Memory B cell (primary cell): ENCODE results near the gene DUSP8.

Experiments
- ATAC-seq: fragments of 150-1000 bp; cut with Tn5 transposase; 2 replicates; pipeline ENCODE4 v1.10.0; 2021; ENCODE audit warnings: low read depth, mild to moderate bottlenecking, moderate library complexity
- DNase-seq, 2 donors: peaks; one replicate each; pipeline ENCODE4 v3.0.0; 2022; ENCODE audit warnings: low spot score in 2 of 2
- H3K27ac Mint-ChIP-seq: one replicate; pipeline ENCODE4 v1.8.0; 2022; ENCODE audit warnings: mild to moderate bottlenecking, moderate library complexity, mixed read lengths
- H3K27me3 Mint-ChIP-seq: one replicate; pipeline ENCODE4 v1.8.0; 2022; ENCODE audit warnings: mixed read lengths
- H3K36me3 Mint-ChIP-seq: one replicate; pipeline ENCODE4 v1.8.0; 2022; ENCODE audit warnings: mild to moderate bottlenecking, mixed read lengths
- H3K4me1 Mint-ChIP-seq: one replicate; pipeline ENCODE4 v1.8.0; 2022; ENCODE audit warnings: mixed read lengths
- H3K4me3 Mint-ChIP-seq: one replicate; pipeline ENCODE4 v1.8.0; 2022; ENCODE audit warnings: mild to moderate bottlenecking, moderate library complexity, mixed read lengths
- H3K9me3 Mint-ChIP-seq: one replicate; pipeline ENCODE4 v1.8.0; 2022; ENCODE audit warnings: mixed read lengths

The DUSP8 gene

DNA sequence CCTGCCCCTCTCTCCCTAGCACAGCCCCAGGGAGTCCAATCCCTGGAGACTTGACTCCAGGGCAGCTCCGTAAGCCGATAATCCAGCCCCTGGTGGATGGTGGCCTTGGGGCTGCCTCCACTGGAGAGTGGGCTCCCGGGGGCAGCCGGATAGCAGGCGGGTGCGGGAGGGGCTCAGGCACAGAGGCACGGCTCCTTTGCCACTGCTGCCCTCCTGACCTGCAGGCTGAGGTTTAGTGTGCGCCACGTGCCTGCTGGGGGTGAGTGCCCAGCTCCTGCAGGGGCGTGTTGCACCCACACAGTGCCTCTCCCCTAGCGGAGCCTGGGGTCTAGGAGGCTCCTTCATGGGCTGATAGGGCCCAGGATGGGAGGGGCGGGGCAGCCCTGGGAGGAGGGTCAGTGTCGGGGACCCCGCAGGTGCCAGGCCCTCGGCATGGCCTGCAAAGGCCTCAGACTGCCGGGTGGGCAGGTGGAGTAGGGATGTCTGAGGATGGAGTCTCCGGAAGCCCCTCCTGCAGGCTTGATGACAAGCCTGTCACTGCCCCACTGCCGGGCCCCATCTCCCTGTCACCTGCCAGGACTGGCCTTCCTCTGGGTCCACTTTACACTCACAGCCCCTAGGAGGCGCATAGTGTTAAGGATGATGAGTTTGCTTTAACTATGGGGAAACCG, 5.6 kb downstream of the DUSP8 start:
- no peak for DNase-seq
- Mint-ChIP-seq H3K36me3 (peaks cover 2% of the 10 kb centered on the region), H3K4me3 (no peak overlapping the region), H3K27me3 (peaks cover 6% of the 10 kb centered on the region), H3K4me1 (peaks cover 8% of the 10 kb centered on the region), H3K9me3 (no peaks in the 10 kb centered on the region), H3K27ac (no peak overlapping the region)
- no peak for ATAC-seq

DNA sequence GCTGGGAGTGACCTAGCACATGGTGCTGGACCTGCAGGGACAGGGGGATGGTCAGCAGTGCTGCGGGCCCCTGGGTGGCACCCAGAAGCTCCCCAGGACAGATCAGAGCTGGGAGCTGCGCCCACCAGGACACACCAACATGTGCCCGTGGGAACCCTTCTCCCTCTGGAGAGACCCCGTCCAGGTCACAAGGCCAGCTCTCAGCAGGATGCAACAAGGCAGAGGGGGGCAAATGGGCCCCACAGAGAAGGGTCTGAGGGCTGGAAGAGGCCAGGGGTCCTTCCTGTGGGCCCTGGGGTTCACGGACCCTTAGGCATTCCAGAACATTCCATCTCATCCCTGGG, 6.2 kb downstream of the DUSP8 start:
- Mint-ChIP-seq H3K4me3 (no peak overlapping the region), H3K4me1 (peaks cover 8% of the 10 kb centered on the region), H3K27me3 (peaks cover 6% of the 10 kb centered on the region), H3K27ac (no peak overlapping the region), H3K36me3 (peaks cover 3% of the 10 kb centered on the region), H3K9me3 (no peaks in the 10 kb centered on the region)
- DNase-seq, result no peak
- ATAC-seq, result no peak

DNA sequence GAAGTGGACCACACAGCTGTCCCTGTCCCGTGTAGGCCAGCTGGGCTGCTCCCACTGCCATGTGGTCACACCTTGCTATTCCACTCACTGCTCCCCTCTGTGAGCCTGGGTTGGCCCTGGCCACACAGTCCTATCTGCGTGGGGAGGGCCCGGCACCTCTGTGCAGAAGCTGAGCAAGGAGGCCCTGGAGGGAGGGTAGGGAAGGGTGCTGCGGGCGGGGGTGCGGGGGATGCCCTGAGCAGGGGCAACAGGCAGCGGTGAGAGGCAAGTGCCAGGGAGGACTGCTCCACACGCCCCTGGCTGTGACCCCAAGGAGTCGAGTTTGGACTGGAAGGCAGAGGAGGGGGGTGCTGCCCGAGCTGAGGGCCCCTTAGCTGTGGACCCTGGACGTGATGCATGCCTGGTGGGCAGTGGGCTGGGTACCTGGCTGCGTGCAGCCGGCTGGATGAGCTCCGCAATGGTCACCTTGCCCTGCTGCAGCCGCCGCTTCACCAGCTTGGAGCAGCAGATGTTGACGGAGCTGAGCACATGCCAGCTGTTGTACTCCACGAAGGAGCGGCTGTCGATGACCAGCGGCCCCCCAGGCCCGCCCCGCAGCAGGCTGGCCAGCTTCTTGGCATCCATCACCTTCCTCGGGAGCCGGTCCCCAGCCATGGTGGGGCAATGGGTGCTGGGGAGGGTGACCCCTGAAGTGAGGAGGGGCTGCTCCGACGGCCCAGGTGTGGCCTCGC, 6.7 kb downstream of the DUSP8 start:
- peaks cover 3% of the 10 kb centered on the region for H3K36me3 Mint-ChIP-seq
- H3K27ac Mint-ChIP-seq, result no peak overlapping the region
- no peak for DNase-seq
- no peak for ATAC-seq
- no peak overlapping the region for H3K4me3 Mint-ChIP-seq
- no peaks in the 10 kb centered on the region for H3K9me3 Mint-ChIP-seq
- peaks cover 8% of the 10 kb centered on the region for H3K4me1 Mint-ChIP-seq
- peaks cover 6% of the 10 kb centered on the region for H3K27me3 Mint-ChIP-seq

DNA sequence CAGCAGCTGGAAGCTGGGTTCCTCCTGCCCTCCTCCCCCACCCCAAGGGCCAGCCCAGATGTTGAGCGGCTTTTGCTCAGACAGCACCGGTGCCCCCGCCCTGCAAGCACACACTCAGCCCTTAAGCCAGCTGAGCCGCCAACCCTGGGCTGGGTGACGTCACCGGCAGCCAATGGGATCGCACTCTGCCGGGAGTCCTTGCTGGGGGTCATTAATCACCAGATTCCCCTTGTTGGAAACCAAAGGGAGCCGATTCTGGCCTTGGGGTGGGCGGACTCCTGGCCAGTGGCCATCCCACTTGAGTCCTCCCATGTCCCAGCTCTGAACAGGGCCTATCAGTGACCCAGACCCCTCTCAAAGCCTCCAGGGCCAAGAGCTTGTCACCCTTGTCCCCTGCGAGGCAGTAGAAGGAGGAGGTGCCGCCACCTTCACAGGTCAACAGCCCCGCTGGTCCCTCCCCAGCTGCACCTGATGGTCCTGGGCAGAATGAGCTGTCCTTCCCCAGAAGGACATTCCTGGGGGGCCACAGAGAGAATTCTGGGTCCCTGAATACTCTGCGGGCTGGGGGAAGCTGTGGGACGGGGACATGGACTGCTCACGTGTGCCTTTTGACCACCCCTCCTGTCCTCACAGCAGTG, 7.4 kb downstream of the DUSP8 start:
- no peak overlapping the region for H3K27ac Mint-ChIP-seq
- H3K4me3 Mint-ChIP-seq, result no peak overlapping the region
- peaks cover 3% of the 10 kb centered on the region for H3K36me3 Mint-ChIP-seq
- no peaks in the 10 kb centered on the region for H3K9me3 Mint-ChIP-seq
- H3K27me3 Mint-ChIP-seq, result peaks cover 6% of the 10 kb centered on the region
- DNase-seq (peak in 1 of 2 donors; percentile 51), ATAC-seq (peak; percentile 29)
- H3K4me1 Mint-ChIP-seq, result peaks cover 8% of the 10 kb centered on the region

DNA sequence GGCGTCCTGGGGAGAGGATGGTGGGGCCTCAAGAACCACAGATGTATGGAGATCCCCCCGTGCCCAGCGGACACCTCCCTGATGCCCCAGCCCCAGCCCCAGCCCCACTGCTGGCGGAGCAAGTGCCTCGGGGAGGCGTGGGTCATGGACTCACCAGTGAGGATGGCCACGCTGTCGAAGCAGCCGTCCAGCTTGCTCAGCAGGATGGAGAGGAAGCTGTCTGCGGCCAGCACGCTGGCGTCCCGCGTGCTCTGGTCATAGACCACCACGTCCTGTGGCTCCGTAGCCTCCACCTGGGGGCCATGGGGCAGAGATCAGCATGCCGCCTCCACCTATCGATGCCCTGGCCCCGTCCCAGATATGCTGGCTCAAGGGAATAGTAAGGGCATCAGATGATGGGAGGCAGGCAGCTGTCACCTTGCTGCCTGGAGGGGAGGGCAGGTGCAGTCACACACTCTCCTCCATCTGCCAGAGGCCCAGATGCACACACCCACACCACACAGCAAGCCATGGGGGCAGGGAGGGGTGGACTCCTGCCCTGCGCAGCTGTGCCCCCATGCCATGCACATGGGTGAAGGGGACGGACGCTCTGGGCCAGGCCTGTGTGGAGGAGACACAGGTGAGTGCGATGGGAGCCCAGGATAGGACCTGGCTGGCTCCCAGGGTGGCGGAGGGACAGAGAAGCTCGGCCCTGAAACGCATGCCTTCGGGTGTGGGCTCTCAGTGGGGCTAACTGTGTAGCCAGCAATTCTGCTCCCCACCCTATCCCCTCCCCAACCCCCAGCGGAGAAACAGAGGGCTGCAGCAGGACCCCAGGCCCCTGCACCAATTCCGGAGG, 8.2 kb downstream of the DUSP8 start:
- H3K36me3 Mint-ChIP-seq, result peaks cover 3% of the 10 kb centered on the region
- no peak for ATAC-seq
- no peak overlapping the region for H3K4me3 Mint-ChIP-seq
- no peak for DNase-seq
- no peaks in the 10 kb centered on the region for H3K9me3 Mint-ChIP-seq
- H3K4me1 Mint-ChIP-seq, result peaks cover 8% of the 10 kb centered on the region
- peaks cover 4% of the 10 kb centered on the region for H3K27me3 Mint-ChIP-seq
- no peak overlapping the region for H3K27ac Mint-ChIP-seq

DNA sequence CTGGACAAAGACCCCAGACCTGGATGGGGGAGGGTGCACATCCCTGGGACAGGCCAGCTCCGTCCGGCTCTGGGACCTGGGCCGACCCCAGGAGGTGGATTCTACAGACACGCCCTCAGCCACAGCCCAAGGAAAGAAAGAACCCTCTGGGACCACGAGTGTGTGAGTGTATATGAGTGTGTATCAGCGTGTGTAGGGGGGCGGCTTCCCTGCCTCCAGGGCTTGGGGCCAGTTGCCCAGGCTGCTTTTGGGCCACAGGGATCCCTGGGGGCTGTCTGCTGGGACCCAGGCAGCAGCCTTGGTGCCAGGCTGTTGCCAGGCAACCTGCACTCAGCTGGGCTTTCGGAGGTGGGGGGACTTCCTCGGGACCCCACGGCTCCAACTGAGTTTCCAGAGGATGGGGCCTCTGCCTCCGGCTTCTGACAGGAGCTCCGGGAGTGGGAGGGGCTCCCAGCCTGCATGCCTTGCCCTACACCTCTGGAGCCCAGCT, 8.9 kb downstream of the DUSP8 start:
- H3K36me3 Mint-ChIP-seq, result peaks cover 3% of the 10 kb centered on the region
- ATAC-seq (no peak), DNase-seq (no peak)
- H3K27ac Mint-ChIP-seq, result no peak overlapping the region
- no peaks in the 10 kb centered on the region for H3K9me3 Mint-ChIP-seq
- no peak overlapping the region for H3K4me3 Mint-ChIP-seq
- peaks cover 9% of the 10 kb centered on the region for H3K4me1 Mint-ChIP-seq
- H3K27me3 Mint-ChIP-seq, result peaks cover 4% of the 10 kb centered on the region

DNA sequence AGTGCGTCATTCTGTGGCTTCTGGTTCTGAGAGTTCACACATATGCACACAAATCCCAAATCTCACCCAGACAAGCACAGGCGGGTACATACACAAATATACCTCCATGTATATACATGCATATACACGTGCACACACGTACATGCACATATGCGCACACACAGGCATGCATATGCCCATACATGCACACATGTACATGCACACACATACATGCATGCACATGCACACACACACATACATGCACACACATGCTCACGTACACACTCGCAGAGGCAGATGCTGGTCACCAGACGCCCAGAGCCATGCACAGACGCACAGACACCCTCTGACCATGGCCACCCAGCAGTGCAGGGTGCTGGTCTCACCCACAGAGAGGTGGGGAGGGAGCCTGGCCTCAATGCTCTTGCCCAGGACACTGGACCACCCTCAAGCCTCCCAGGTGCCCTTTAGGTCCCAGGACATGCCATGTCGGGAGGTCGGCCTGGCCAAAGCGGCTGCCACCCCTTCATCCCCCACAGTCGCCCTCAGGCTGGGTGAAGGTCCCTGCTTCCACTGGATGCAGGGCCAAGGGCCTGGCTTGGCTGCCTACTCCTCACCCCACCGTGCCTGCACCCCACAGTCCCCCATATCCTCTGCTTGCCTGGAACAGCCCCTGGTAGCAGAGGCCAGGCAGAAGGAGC, 9.5 kb downstream of the DUSP8 start:
- Mint-ChIP-seq H3K27ac (peak overlapping the region; percentile 7), H3K36me3 (peaks cover 4% of the 10 kb centered on the region), H3K4me1 (peaks cover 9% of the 10 kb centered on the region), H3K4me3 (no peak overlapping the region), H3K27me3 (peaks cover 4% of the 10 kb centered on the region), H3K9me3 (no peaks in the 10 kb centered on the region)
- DNase-seq (no peak), ATAC-seq (no peak)

DNA sequence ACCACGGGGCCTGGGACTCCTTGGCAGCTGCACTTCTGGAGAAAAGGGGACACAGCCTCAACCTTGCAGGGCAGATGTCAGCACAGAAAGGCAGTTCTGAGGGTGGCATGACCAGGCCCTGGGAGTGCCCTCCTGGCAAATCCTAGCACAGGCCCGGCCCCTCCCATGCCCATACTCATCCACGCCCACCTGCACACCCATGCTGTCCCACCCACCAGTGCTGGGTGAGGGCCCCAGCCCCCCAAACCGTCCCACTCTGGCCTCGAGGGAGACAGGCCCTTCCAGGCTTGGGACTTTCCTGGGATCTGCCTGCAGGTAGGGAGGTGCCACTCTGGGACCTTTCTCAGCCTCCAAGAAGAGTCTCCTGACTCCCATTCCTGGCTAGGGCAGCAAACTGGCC, 10.1 kb downstream of the DUSP8 start:
- Mint-ChIP-seq H3K36me3 (peaks cover 6% of the 10 kb centered on the region), H3K27ac (peak overlapping the region; percentile 25), H3K27me3 (peaks cover 5% of the 10 kb centered on the region), H3K4me1 (peaks cover 9% of the 10 kb centered on the region), H3K9me3 (no peaks in the 10 kb centered on the region), H3K4me3 (no peak overlapping the region)
- ATAC-seq (no peak), DNase-seq (no peak)

DNA sequence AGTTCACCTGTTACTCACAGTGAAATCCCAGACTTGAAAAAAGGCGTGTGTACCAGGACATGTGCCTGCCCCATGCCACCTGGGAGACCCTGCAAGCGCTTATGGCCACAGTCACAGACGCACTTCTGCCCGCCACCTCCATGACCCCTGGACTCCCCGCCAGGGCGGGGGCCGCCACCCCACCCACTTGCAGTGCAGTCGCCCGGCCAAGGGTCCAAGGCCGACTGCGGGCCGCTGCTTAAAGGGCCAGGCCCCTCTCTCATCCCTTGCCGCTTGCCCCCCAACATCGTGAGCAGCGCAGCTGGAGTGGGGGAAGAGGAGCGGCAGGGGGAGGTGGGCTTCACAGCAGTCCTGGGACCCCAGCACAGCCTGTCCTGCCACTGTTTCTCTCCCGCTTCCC, 10.8 kb downstream of the DUSP8 start:
- Mint-ChIP-seq H3K4me1 (peaks cover 9% of the 10 kb centered on the region), H3K4me3 (no peak overlapping the region), H3K36me3 (peaks cover 6% of the 10 kb centered on the region), H3K27me3 (peaks cover 5% of the 10 kb centered on the region), H3K9me3 (no peaks in the 10 kb centered on the region), H3K27ac (no peak overlapping the region)
- DNase-seq (no peak), ATAC-seq (no peak)

DNA sequence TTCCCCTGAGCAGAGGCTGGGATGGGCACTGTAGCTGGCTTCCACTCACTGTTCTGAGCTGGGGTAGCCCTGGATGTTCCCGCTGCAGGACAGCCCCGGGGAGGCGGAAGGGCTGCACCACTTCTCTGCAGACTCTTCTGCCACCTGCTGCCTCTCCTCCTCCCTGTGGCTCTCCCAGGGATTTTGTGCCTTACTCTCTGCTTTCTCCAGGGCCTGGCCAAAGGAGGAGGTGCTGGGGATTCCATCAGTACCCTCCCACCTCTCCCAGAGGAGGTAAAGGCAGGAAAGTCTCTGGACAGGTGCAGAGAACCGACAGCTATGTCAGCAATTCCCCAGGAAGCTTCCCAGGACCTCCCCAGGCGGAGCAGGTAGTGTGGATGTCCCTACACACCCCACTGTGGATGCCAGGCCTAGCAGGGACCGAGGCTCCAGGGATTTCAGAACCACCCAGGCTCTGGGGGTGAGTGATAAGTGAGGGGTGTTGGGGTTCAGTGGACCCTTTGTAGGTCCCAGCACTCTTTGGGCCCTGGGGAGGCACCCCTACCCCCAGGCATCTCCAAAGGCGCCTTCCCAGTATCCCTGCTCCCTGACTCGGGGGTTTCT, 11.3 kb downstream of the DUSP8 start:
- ATAC-seq (no peak), DNase-seq (no peak)
- Mint-ChIP-seq H3K27me3 (peaks cover 4% of the 10 kb centered on the region), H3K9me3 (no peaks in the 10 kb centered on the region), H3K27ac (no peak overlapping the region), H3K4me3 (no peak overlapping the region), H3K4me1 (peaks cover 9% of the 10 kb centered on the region), H3K36me3 (peaks cover 6% of the 10 kb centered on the region)

DNA sequence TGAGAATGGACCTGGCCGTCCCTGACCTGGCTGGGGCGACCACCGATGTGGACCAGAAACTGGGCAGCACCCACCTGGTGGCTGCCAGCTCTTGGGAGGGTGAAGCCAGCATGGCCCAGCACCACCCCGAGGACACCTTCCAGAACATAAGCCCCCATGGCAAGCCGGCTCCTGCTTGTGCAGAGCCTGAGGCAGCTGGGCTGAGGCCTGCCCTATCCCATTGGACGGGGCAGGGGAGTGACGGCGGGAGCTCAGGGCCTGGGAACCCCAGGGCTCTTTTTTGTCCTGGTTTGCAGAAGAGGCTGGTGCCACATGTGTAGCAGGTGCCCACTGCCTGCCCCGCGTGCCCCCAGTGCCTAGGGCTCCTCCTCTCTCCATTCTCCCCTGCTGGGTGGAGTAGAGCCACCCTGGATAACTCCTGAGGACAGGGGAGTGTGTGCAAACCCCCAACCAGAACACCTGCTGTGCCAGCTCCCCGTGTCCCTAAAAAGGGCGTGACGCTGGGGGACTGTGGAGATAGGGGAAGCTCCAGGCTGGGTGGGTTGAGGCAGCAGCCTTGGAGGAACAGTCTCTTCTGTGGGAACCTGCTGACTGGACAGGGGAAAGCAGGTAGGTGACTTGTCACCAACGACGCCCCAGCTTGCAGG, 11.9 kb downstream of the DUSP8 start:
- Mint-ChIP-seq H3K4me3 (no peak overlapping the region), H3K9me3 (no peaks in the 10 kb centered on the region), H3K36me3 (peaks cover 6% of the 10 kb centered on the region), H3K4me1 (peaks cover 9% of the 10 kb centered on the region), H3K27ac (no peak overlapping the region), H3K27me3 (peaks cover 6% of the 10 kb centered on the region)
- ATAC-seq, result no peak
- no peak for DNase-seq

DNA sequence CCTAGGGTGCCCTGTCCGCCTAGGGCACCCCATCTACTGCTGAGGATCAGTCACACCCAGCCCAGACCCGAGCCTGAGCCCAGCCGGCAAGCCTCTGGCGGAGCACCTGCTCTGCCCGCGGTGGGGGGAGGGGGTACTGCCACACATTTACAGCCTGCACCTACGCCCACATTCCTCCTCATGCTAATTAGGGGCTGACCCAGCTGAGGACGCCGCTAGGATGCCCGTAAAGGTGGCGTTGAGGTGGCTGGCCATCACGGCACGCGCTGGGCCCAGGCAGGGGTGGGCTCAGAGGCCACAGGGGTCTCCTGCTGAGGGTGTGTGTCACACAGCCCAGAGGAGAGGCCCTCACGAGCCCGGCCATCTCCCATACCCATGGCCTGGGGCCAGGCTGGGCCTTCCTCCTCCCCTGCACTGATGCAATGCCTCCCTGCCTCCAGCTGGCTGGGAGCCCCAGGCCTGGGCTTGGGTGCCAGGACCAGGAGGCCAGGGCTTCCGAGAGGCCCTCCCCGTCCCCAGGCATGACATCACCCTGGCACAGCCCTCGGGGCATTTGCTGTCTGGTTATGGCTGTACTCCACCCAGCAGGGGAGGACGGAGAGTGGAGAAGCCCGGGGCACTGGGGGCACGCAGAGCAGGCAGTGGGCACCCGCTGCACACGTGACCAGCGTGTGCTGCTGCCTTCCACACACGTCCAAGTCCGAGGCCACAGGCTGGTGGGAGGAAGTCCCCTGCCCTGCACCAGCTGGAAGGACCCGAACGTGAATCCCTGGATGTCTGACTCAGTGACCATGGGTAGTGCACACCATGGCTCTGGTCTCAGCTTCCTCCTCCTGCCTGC, 12.7 kb downstream of the DUSP8 start:
- DNase-seq (peak in 1 of 2 donors; percentile 52), ATAC-seq (peak; percentile 72)
- peaks cover 6% of the 10 kb centered on the region for H3K36me3 Mint-ChIP-seq
- no peaks in the 10 kb centered on the region for H3K9me3 Mint-ChIP-seq
- H3K27me3 Mint-ChIP-seq, result peaks cover 6% of the 10 kb centered on the region
- H3K4me3 Mint-ChIP-seq, result no peak overlapping the region
- peak overlapping the region; percentile 53 for H3K27ac Mint-ChIP-seq
- H3K4me1 Mint-ChIP-seq, result peaks cover 9% of the 10 kb centered on the region
